PC-9 (cell line): ENCODE measurements around the gene HMX3.

Source experiments
- CTCF ChIP-seq: fragments of 200-600 bp; sonication (generic); conservative IDR thresholded peaks from 2 replicates; pipeline ENCODE4 v1.6.1; 2017; ENCODE audit warnings: mixed run types, antibody characterized with exemption, mild to moderate bottlenecking, moderate library complexity
- EZH2 ChIP-seq: fragments of 200-600 bp; sonication (generic); IDR thresholded peaks from 2 replicates; pipeline ENCODE4 v1.8.0; 2017; ENCODE audit warnings: antibody characterized with exemption, low read depth

- no peak for TF ChIP-seq CTCF
- TF ChIP-seq EZH2: no peak
Observed at GRCh38 chr10:123148414-123149161, 12.8 kb downstream of the HMX3 start.
